H1 (cell line): ENCODE measurements around the gene BTBD9. TPM values are rescaled to one million over a fixed set of nuclear protein-coding genes. Genes with fewer than 3 reads are reported as not detected.

Experiments used
- CTCF ChIA-PET: fragments of 300-600 bp; sonication (Branson Sonifier 250); formaldehyde crosslinking; loops from one replicate; lab custom pipeline; 2021; ENCODE audit not compliant: partially characterized antibody; lab: Charles Lee
- POLR2A ChIA-PET: fragments of 300-600 bp; sonication (Branson Sonifier 250); formaldehyde crosslinking; loops from one replicate; lab custom pipeline; 2021; ENCODE audit warnings: inconsistent platforms; ENCODE audit not compliant: partially characterized antibody; lab: Charles Lee
- DNase-seq, 2 experiments: peaks; one replicate each; pipeline versions ENCODE4 v3.0.0 to v3.0.0-alpha.2; 2010 to 2022; ENCODE audit warnings: low spot score in 2 of 2, low read depth in 1 of 2, mixed read lengths in 1 of 2
- FAIRE-seq: peaks from 2 replicates; lab custom pipeline; 2011; peaks lifted over from hg19 to GRCh38; lab: Jason Lieb, UNC
- H2AFZ ChIP-seq: 2 replicates; pipeline ENCODE4 v1.8.1; 2012; ENCODE audit warnings: low read length, inconsistent platforms
- H2AK5ac ChIP-seq: 2 replicates; pipeline ENCODE4 v1.6.1; 2013; ENCODE audit warnings: low read depth, low read length
- H2BK120ac ChIP-seq: replicated peaks from 2 replicates; pipeline ENCODE3; 2013; ENCODE audit warnings: low read depth, low read length, inconsistent platforms
- H2BK12ac ChIP-seq: 2 replicates; pipeline ENCODE4 v1.6.1; 2013; ENCODE audit warnings: low read depth, low read length
- H2BK15ac ChIP-seq: 2 replicates; pipeline ENCODE4 v1.6.1; 2013; ENCODE audit warnings: low read length
- H2BK20ac ChIP-seq: 2 replicates; pipeline ENCODE4 v1.6.1; 2013; ENCODE audit warnings: low read length
- H2BK5ac ChIP-seq: 2 replicates; pipeline ENCODE4 v1.6.1; 2013; ENCODE audit warnings: low read depth, low read length
- H3K14ac ChIP-seq: 2 replicates; pipeline ENCODE4 v1.6.1; 2013; ENCODE audit warnings: inconsistent platforms; ENCODE audit not compliant: insufficient read length
- H3K18ac ChIP-seq: 2 replicates; pipeline ENCODE4 v1.6.1; 2013; ENCODE audit warnings: low read length; ENCODE audit errors: extremely low read depth
- H3K23ac ChIP-seq: 2 replicates; pipeline ENCODE4 v1.6.1; 2013; ENCODE audit warnings: inconsistent platforms; ENCODE audit not compliant: insufficient read length
- H3K23me2 ChIP-seq: 2 replicates; pipeline ENCODE4 v1.6.1; 2013; ENCODE audit warnings: low read depth, low read length
- H3K27ac ChIP-seq: 2 replicates; pipeline ENCODE4 v1.6.1; 2011; ENCODE audit warnings: low read depth, low read length, inconsistent platforms
- H3K27me3 ChIP-seq, 4 experiments: replicated peaks in 1 of 4; 1 replicate in 1 of 4; 2 replicates in 3 of 4; pipeline versions ENCODE4 v1.6.1 to v1.8.1; 2011 to 2013; ENCODE audit warnings: low read length in 3 of 4, mild to moderate bottlenecking in 3 of 4, inconsistent platforms in 2 of 4, mixed read lengths in 2 of 4, moderate library complexity in 1 of 4; ENCODE audit not compliant: control insufficient read depth in 3 of 4, insufficient read depth in 3 of 4; ENCODE audit errors: extremely low read depth in 1 of 4
- H3K36me3 ChIP-seq, 4 experiments: 2 replicates each; pipeline versions ENCODE4 v1.6.1 to v1.8.1; 2011 to 2013; ENCODE audit warnings: mild to moderate bottlenecking in 4 of 4, low read length in 3 of 4, moderate library complexity in 2 of 4, control low read depth in 1 of 4, inconsistent platforms in 1 of 4; ENCODE audit not compliant: insufficient read depth in 4 of 4, control insufficient read depth in 2 of 4
- H3K4ac ChIP-seq: replicated peaks from 2 replicates; pipeline ENCODE3; 2013; ENCODE audit warnings: low read length, low read depth, mixed read lengths, inconsistent platforms; ENCODE audit not compliant: insufficient read length
- H3K4me1 ChIP-seq, 4 experiments: replicated peaks in 1 of 4; 1 replicate in 1 of 4; 2 replicates in 3 of 4; pipeline versions ENCODE4 v1.6.1 to v1.8.1; 2011 to 2013; ENCODE audit warnings: low read length in 3 of 4, inconsistent platforms in 2 of 4, mixed read lengths in 1 of 4; ENCODE audit not compliant: insufficient read depth in 4 of 4, control insufficient read depth in 3 of 4
- H3K4me2 ChIP-seq, 2 experiments: 2 replicates each; pipeline versions ENCODE4 v1.6.1 to v1.8.1; 2011 to 2013; ENCODE audit warnings: low read depth in 2 of 2, low read length in 2 of 2, control low read depth in 1 of 2, inconsistent platforms in 1 of 2, mild to moderate bottlenecking in 1 of 2; ENCODE audit not compliant: insufficient read depth in 1 of 2
- H3K4me3 ChIP-seq, 4 experiments: fragments of 200-600, 300-600 bp in 1 of 4; sonication (generic), shearing (Covaris generic), sonication (Bioruptor Twin) in 1 of 4; 2 replicates each; pipeline versions ENCODE4 v1.5.1 to v1.8.1; 2011 to 2016; ENCODE audit warnings: low read length in 4 of 4, low read depth in 3 of 4, control low read depth in 2 of 4, inconsistent platforms in 2 of 4, mild to moderate bottlenecking in 2 of 4, mixed read lengths in 1 of 4, moderate library complexity in 1 of 4; ENCODE audit not compliant: insufficient read depth in 2 of 4; ENCODE audit errors: extremely low read depth in 1 of 4
- H3K56ac ChIP-seq: replicated peaks from 2 replicates; pipeline ENCODE3; 2013; ENCODE audit warnings: low read depth, mild to moderate bottlenecking, mixed read lengths, low read length, inconsistent platforms; ENCODE audit not compliant: insufficient read length
- H3K79me1 ChIP-seq: 2 replicates; pipeline ENCODE4 v1.6.1; 2013; ENCODE audit warnings: low read depth, low read length, control low read depth
- H3K79me2 ChIP-seq, 2 experiments: 2 replicates each; pipeline versions ENCODE4 v1.6.1 to v1.8.1; 2012 to 2013; ENCODE audit warnings: low read length in 2 of 2, mild to moderate bottlenecking in 2 of 2, inconsistent platforms in 1 of 2; ENCODE audit not compliant: insufficient read depth in 2 of 2, control insufficient read depth in 1 of 2
- H3K9ac ChIP-seq, 4 experiments: replicated peaks in 1 of 4; 1 replicate in 1 of 4; 2 replicates in 3 of 4; pipeline versions ENCODE4 v1.6.1 to v1.8.1; 2011 to 2013; ENCODE audit warnings: low read depth in 3 of 4, low read length in 3 of 4, control low read depth in 2 of 4, mild to moderate bottlenecking in 2 of 4, moderate library complexity in 2 of 4, inconsistent platforms in 1 of 4; ENCODE audit errors: extremely low read depth in 1 of 4
- H3K9me3 ChIP-seq, 2 experiments: 2 replicates each; pipeline versions ENCODE4 v1.6.1 to v1.8.1; 2012 to 2013; ENCODE audit warnings: mild to moderate bottlenecking in 2 of 2, moderate library complexity in 2 of 2, control low read depth in 1 of 2, inconsistent platforms in 1 of 2, low read depth in 1 of 2, low read length in 1 of 2, mixed read lengths in 1 of 2; ENCODE audit not compliant: insufficient read depth in 2 of 2
- H4K20me1 ChIP-seq, 2 experiments: replicated peaks in 1 of 2; 2 replicates each; pipeline versions ENCODE3 to v1.8.1; 2011 to 2013; ENCODE audit warnings: inconsistent platforms in 2 of 2, low read length in 2 of 2, mild to moderate bottlenecking in 1 of 2; ENCODE audit not compliant: insufficient read depth in 2 of 2, control insufficient read depth in 1 of 2
- H4K5ac ChIP-seq: 2 replicates; pipeline ENCODE4 v1.6.1; 2013; ENCODE audit warnings: low read length, low read depth, mixed read lengths, inconsistent platforms; ENCODE audit not compliant: insufficient read length
- H4K8ac ChIP-seq: 2 replicates; pipeline ENCODE4 v1.8.0; 2013; ENCODE audit warnings: mild to moderate bottlenecking, moderate library complexity, low read length, inconsistent platforms; ENCODE audit not compliant: insufficient read depth; ENCODE audit errors: extremely low read depth
- H4K91ac ChIP-seq: replicated peaks from 2 replicates; pipeline ENCODE3; 2013; ENCODE audit warnings: low read length, mixed read lengths, inconsistent platforms; ENCODE audit not compliant: insufficient read length
- BACH1 ChIP-seq: IDR thresholded peaks from 2 replicates; pipeline ENCODE4 v1.6.1; 2012; ENCODE audit warnings: low read length, improper control_type of control experiment
- BCL11A ChIP-seq, 2 experiments: IDR thresholded peaks; one replicate each; pipeline ENCODE4 v1.6.1; 2011; ENCODE audit warnings: low read depth in 2 of 2, low read length in 2 of 2, mild to moderate bottlenecking in 2 of 2
- BRCA1 ChIP-seq: IDR thresholded peaks from 2 replicates; pipeline ENCODE4 v1.6.1; 2012; ENCODE audit warnings: low read depth, low read length, improper control_type of control experiment
- CEBPB ChIP-seq: IDR thresholded peaks from 2 replicates; pipeline ENCODE4 v1.6.1; 2012; ENCODE audit warnings: low read depth, low read length
- EZH2 ChIP-seq: fragments of 200-600 bp; sonication (generic); IDR thresholded peaks from 2 replicates; pipeline ENCODE4 v1.7.1; 2012; ENCODE audit warnings: low read depth, mild to moderate bottlenecking, moderate library complexity, low read length, inconsistent platforms; ENCODE audit not compliant: severe bottlenecking
- JUN ChIP-seq: IDR thresholded peaks from 2 replicates; pipeline ENCODE4 v1.6.1; 2011; ENCODE audit warnings: low read depth, mild to moderate bottlenecking, improper control_type of control experiment, low read length
- NRF1 ChIP-seq: IDR thresholded peaks from 2 replicates; pipeline ENCODE4 v1.6.1; 2011; ENCODE audit warnings: mild to moderate bottlenecking, low read depth, low read length, improper control_type of control experiment
- POLR2AphosphoS5 ChIP-seq: IDR thresholded peaks from 2 replicates; pipeline ENCODE4 v1.6.1; 2011; ENCODE audit warnings: low read depth, low read length
- POU5F1 ChIP-seq: IDR thresholded peaks from 2 replicates; pipeline ENCODE4 v1.6.1; 2011; ENCODE audit warnings: low read depth, mild to moderate bottlenecking, low read length, moderate library complexity
- RAD21 ChIP-seq, 2 experiments: IDR thresholded peaks in 1 of 2; conservative IDR thresholded peaks in 1 of 2; 2 replicates each; pipeline ENCODE4 v1.6.1; 2011; ENCODE audit warnings: low read depth in 2 of 2, low read length in 2 of 2, improper control_type of control experiment in 1 of 2, inconsistent platforms in 1 of 2, mild to moderate bottlenecking in 1 of 2, moderate library complexity in 1 of 2
- TCF12 ChIP-seq: IDR thresholded peaks from 2 replicates; pipeline ENCODE4 v1.6.1; 2011; ENCODE audit warnings: low read depth, mild to moderate bottlenecking, low read length
- WGBS, 2 experiments: shearing (Covaris generic) in 1 of 2; methylation state at CpG; one replicate each; pipeline versions ENCODE4 v1.1.6 to v1.1.7; 2013 to 2015; ENCODE audit warnings: low lambda C conversion rate in 2 of 2, mixed read lengths in 2 of 2, inconsistent platforms in 1 of 2, low coverage in 1 of 2, missing lambda C conversion rate in 1 of 2; ENCODE audit not compliant: insufficient replicate concordance in 2 of 2, insufficient coverage in 1 of 2, insufficient read length in 1 of 2; ENCODE audit errors: extremely low coverage in 1 of 2, missing lambda C conversion rate in 1 of 2; 5-methylcytosine and 5-hydroxymethylcytosine counted together
- polyA plus RNA-seq, 7 experiments: library from polyadenylated mRNA; depleted of rRNA in 3 of 7; stranded (reverse) in 5 of 7; unstranded in 2 of 7; fragments of >200 nt in 5 of 7; fragments of 200-250 nt in 2 of 7; gene quantifications; 1 replicate in 5 of 7; 2 replicates in 1 of 7; 4 replicates in 1 of 7; pipeline versions ENCODE4 v1.2.1 to v1.2.3, GENCODE V29; 2011 to 2013; ENCODE audit warnings: missing spikeins in 2 of 7, mixed read lengths in 2 of 7
- total RNA-seq: library from RNA; stranded (reverse); fragmentation: NEBNext Ultra II Directional; extraction: Animal tissue kit (Norgen Biotek cat#: 25700); gene quantifications from 2 replicates; pipeline ENCODE4 v1.2.1, GENCODE V29; 2021

The BTBD9 gene
- total and polyA plus RNA-seq, 2 of the 8 experiments (the other 6 are each of a cell fraction or from before 2014, with no cell fraction given) = 0.92 to 4.1 TPM

GRCh38 chr6:38452816-38453660, 186.7 kb downstream of the BTBD9 start:
- Histone ChIP-seq H2AFZ (no peak overlapping the region), H2BK120ac (no peak overlapping the region), H3K4ac (no peak overlapping the region), H4K8ac (no peak overlapping the region), H4K5ac (no peak overlapping the region), H4K91ac (no peak overlapping the region), H3K56ac (no peak overlapping the region), H3K9ac (no peak overlapping the region), H3K27ac (no peak overlapping the region), H3K14ac (no peak overlapping the region), H3K27me3 (peaks cover 0 to 1% (median 0%) of the 10 kb centered on the region in 4 experiments; a peak in 1 of 7 replicates), H3K79me1 (no peaks in the 10 kb centered on the region), H2BK12ac (no peak overlapping the region), H3K79me2 (no peaks in the 10 kb centered on the region), H3K23ac (no peak overlapping the region), H3K9me3 (no peaks in the 10 kb centered on the region), H3K36me3 (no peaks in the 10 kb centered on the region), H3K4me3 (no peak overlapping the region), H2BK20ac (no peak overlapping the region), H4K20me1 (no peaks in the 10 kb centered on the region), H3K18ac (no peak overlapping the region), H3K23me2 (no peaks in the 10 kb centered on the region), H2BK15ac (no peak overlapping the region), H3K4me2 (no peak overlapping the region), H2AK5ac (no peak overlapping the region), H2BK5ac (no peak overlapping the region), H3K4me1 (no peaks in the 10 kb centered on the region)
- CTCF ChIA-PET = interaction anchor here (0.8 to 1.2 kb wide), 3 partner anchors 41 to 117 kb away, joined by 3 to 4 read pairs (median 3); no protein-coding TSS in a partner anchor
- DNase-seq (no peak), FAIRE-seq (no peak)
- WGBS, 2 experiments = 88% methylated on average over 6 of the region's 6 CpGs; no CpG with 5 or more reads in 1 of the 2 experiments
- POLR2A ChIA-PET = no interaction called here
- TF ChIP-seq NRF1 = no peak
- no peak for TF ChIP-seq POU5F1
- no peak for TF ChIP-seq POLR2AphosphoS5
- no peak for TF ChIP-seq JUN
- TF ChIP-seq TCF12 = no peak
- TF ChIP-seq BRCA1 = no peak
- no peak for TF ChIP-seq BCL11A (IDR thresholded peaks at IDR 0.05; ENCODE audit: low read depth in 2 of 2, low read length in 2 of 2)
- TF ChIP-seq EZH2 = no peak
- no peak for TF ChIP-seq RAD21 (IDR thresholded peaks at IDR 0.05 in 1 of 2, conservative IDR thresholded peaks at IDR 0.05 in 1 of 2; ENCODE audit: low read depth in 2 of 2, low read length in 2 of 2)
- TF ChIP-seq BACH1 = no peak
- TF ChIP-seq CEBPB = no peak
